GM10266 (cell line): ENCODE data around the gene IL27RA.

ENCODE experiments used
- DNase-seq: peaks from one replicate; pipeline ENCODE4 v3.0.0; 2012; ENCODE audit errors: extremely low spot score
- TF ChIP-seq, protein P1 (sequence below): IDR thresholded peaks from 2 replicates; pipeline ENCODE4 v1.5.1; 2012; ENCODE audit warnings: mild to moderate bottlenecking, low read depth; ENCODE audit not compliant: control insufficient read depth, insufficient read depth; ENCODE audit errors: missing control alignments

The IL27RA gene

DNA sequence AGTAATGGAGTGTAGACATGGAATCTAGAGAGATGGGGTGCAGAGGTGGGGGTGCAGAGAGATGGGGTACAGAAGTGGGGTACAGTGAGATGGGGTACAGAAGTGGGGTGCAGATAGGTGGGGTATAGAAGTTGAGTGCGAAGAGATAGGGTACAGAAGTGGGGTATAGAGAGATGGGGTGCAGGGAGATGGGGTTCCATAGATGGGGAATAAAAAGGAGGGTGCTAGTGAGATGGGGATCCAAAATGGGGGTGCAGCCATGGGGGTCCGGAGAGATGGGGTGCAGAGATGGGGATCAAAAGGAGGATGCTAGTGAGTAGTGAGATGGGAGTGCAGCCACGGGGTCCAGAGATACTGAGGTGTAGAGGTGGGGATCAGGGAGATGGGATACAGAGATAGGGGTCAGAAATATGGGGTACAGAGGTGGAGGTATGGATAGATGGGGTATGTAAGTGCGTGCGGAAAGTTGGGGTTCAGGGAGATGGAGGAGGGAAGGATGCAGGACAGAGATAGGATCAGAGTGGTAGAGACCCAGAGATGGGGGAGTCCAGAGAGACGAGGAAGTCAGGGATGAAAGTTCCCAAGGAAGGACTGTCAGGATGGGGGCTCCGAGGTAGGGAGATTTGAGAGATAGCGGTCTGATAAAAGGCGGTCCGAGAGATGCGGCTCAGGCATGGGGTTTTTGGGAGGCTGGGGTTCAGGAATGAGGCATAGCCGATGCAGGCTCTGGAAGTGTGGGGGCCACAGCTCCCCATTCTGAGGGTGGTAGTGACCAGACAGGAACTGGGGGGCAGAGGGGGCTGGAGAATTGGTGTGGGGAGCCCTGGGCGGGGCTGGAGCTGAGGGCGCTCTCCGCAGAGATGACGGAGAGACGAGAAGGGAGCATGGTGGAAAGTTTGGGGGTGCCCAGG, 26.9 kb downstream of the IL27RA start:
- no peak for DNase-seq
- TF ChIP-seq, protein P1, sequence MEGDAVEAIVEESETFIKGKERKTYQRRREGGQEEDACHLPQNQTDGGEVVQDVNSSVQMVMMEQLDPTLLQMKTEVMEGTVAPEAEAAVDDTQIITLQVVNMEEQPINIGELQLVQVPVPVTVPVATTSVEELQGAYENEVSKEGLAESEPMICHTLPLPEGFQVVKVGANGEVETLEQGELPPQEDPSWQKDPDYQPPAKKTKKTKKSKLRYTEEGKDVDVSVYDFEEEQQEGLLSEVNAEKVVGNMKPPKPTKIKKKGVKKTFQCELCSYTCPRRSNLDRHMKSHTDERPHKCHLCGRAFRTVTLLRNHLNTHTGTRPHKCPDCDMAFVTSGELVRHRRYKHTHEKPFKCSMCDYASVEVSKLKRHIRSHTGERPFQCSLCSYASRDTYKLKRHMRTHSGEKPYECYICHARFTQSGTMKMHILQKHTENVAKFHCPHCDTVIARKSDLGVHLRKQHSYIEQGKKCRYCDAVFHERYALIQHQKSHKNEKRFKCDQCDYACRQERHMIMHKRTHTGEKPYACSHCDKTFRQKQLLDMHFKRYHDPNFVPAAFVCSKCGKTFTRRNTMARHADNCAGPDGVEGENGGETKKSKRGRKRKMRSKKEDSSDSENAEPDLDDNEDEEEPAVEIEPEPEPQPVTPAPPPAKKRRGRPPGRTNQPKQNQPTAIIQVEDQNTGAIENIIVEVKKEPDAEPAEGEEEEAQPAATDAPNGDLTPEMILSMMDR, result no peak

DNA sequence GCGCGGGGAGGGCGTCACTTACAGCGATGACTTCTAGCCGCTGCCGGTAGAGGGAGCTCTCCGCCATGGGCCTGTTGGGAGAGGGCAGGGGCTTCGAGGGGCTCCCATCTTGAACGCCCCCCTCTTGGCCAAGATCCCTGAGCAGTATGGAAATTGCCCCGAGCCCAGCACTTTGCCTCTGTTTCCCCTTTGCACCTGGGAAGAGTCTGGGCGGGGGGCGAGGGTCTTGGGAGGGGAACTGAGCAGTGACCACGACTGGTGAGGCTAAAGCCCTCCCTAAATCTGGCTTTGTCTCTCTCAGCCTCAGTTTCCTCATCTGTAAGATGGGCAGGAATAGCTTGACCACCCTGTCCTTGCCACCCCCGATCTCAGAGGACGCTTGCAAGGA, 27.5 kb downstream of the IL27RA start:
- DNase-seq, result peak; percentile 86

DNA sequence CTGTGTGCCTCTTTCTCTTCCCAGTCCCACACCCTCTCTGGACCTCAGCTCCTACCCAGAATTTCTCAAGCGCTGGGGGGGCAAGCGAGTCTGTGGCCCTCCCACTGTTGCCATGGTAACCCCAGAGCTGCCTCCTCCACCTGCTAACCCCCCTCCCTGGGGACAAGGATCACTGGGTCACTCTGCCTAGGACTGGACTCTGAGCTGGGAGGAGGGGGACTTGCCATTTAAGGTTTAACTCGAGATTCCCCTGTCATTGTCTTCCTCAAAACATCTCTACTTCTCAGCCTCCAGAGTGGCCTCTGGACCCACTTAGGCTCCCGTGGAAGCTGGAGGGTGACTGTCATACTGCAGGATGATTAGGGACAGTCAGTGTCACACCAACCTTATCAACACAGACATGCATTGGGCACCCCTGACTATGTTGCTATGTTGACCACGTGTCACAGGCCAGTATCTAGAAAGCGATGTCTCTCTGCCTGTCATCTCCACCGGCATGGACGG, 28.1 kb downstream of the IL27RA start:
- no peak for DNase-seq
- TF ChIP-seq, protein P1, result no peak

More for the DNA sequence above, 27.5 kb downstream of the IL27RA start:
- TF ChIP-seq, protein P1, result peak; percentile 73

DNA sequence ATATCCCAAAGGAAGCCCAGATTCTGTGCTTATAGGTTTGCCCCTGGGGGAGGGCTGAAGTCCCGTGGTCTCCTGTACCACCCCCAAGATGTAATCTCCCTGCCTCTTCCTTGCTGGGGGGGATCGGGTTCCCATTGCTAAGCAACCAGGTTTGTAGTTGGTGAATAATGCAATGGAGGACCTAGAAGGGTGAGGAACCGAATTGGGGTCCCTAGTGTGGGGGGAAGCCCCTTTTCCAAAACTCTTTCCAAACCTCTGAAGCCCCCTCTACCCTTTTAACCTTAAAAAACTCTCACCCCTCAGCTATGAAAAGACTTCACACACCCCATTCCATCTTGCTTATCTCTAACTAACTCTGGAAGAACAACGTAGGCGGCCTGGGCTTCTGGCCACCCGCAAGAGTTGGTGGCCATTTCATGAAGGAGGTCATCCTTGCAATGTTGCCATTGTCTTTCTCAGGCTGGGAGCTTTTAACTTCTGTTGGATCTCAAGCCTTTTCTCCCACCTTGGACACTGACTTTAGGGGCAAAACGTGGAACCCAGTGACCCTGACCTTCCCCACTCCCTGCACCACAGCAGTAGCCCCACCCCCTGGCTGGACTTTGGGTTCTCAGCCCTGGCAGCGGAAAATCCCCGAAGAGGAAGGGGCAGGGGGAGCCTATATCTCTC, 29.7 kb downstream of the IL27RA start:
- TF ChIP-seq, protein P1, result no peak
- DNase-seq, result no peak

DNA sequence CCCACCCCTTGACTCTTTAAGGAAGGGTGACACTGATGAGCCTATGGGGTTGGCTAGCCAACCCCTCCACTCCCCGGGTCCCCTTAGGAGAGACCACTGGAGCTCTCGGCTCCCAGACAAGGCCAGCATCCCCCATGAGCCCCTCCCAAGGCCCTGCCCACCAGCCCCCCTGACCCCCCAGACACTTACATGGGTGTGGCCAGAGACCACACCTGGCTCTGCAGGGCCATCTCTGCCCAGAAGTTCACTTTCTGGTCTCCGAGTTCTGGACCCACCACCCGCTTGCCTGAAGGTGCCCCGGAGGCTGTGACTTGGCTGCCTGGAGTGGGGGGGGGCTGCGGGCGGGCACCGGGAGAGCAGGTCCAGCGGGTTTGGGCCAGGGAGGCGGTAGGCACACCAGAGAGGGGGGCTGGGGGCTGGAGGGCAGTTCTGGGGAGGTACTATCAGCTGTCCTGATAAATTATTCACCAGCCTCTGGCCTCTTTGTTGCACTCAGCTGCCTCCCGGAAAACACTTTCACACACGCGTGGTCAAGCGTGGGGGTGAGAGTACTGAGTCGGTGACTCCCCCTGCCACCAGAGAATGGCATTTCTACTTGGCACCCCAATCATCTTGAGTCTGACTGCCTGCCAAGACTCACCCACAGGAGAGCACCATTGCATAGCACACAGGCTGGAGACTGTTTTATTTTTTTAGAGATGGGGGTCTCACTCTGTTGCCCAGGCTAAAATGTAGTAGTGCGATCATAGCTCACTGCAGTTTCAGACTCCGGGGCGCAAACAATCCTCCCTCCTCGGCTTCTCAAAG, 30.4 kb downstream of the IL27RA start, which contains the start of gene PALM3:
TSS of gene PALM3 (minus strand) at position 326 of the 807 bp plus-strand sequence. CDS start at position 230, 96 bp downstream.
- DNase-seq, result no peak
- TF ChIP-seq, protein P1, result no peak

DNA sequence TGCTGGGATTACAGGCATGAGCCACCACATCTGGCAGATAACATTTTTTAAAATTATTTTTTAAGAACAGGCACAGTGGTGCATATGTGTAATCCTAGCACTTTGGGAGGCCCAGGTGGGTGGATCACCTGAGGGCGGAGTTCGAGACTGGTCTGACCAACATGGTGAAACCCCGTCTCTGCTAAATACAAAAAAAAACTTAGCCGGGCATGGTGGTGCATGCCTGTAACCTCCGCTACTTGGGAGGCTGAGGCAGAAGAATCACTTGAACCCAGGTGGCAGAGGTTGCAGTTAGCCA, 30.9 kb downstream of the IL27RA start:
- DNase-seq, result no peak
- TF ChIP-seq, protein P1, result no peak
